ENCODE data around the gene RDH5.
"Not testable (repeated sequence)": the region's sequence is repeated elsewhere in the genome, so short reads cannot be mapped to it uniquely, and the experiment has no call there.

Gene RDH5

GRCh38 chr12:55745361-55746173 lies 25.4 kb downstream of the RDH5 start:
- no peak for DNase-seq (ENCODE audit: low read depth in 2 of 2)

DNA sequence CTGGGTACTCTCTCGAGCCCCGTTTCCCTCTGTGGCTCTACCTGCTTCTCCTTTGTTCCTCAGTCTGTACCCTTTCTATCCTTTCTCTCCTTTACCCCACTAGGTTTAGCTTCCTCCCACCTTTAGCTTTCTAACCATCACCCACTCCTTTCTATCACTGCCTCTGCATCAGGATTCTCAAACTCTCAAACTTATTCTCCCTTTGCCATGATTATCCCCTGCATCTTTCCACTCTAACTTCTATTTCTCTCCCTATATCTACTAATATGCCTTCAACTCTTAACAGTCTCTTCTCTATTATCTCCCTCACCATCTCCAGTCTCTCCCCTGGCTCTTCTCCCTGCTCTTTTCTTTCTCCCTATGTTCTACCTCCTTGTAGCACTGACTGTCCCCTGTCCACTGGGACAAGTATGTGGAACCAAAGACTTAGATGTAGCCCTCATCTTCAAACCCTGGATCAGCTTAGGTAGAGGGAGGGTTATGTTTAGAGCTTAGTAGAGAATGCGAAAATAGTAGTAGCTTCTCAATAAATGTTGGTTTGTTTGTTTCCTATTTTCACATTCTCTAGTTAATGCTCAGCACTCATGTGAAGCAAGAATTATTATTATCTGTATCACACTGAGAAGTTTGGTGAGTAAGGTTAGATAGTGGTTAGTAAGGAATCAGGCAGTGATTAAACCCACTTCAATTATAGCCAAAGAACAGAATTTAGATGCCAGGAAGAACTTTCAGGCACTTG lies 26.1 kb downstream of the RDH5 start:
- no peak for DNase-seq (ENCODE audit: low read depth in 2 of 2)

DNA sequence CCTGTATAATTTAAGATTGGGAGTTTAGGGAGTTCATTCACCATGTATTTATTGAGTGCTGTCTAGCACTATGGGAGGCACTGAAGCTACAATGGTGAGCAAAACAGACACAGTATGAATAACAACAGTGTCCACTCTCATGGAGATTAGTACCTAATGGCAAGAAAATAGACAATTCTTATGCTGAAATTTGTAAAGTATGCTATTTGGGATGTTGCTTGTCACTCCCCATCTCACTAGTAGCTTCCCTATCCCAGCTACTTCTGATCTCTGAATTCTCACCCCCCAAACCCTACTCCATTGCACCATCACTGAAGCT lies 26.7 kb downstream of the RDH5 start:
- no peak for DNase-seq (ENCODE audit: low read depth in 2 of 2)

GRCh38 chr12:55748230-55748993 lies 28.2 kb downstream of the RDH5 start:
- no peak for DNase-seq (ENCODE audit: low read depth in 2 of 2)

DNA sequence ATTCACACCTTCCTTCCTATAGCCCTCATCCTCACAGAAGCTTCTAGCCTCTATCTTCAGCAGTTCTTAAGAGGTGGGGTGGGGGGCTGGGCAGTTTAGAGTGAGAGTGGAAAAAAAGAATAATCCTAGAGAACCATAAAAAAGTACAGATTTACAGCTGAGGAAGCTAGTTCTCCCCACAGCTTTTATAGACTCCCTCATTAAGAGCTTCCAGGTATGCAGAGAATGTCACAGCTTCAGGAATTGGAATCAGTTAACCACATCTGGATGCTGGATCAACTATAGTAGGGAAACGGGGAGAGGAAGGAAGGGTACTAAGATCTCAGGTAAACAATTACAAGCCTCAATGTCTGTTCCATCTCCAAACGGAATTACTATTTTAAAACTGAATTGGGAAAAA lies 35.1 kb downstream of the RDH5 start:
- DNase-seq (ENCODE audit: low read depth in 2 of 2) = no peak

GRCh38 chr12:55757701-55758100 lies 37.5 kb downstream of the RDH5 start:
- no peak for DNase-seq (ENCODE audit: low read depth in 2 of 2)

GRCh38 chr12:55758575-55758974 lies 38.4 kb downstream of the RDH5 start:
- not testable (repeated sequence) for DNase-seq (ENCODE audit: low read depth in 2 of 2)

GRCh38 chr12:55760663-55761062 lies 40.5 kb downstream of the RDH5 start:
- DNase-seq (ENCODE audit: low read depth in 2 of 2) = no peak

DNA sequence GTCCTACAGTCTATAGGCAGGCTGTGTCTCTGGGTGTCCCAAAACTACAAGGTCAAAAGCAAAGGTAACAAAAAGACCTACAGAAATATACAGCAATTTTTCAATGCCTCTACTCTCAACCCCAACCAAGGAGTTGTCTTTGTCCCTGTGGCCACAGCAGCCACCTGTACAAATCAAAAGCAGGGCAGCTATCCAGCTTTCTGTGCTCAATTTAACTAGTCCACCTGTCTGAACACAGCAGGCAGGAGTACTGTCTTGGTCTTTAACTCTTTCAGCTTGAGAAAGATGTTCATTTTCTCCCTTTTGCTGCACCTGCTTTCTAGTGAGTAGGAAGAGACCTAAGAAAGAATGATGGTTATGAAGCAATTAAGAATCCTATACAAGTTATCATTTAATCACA lies 42.5 kb downstream of the RDH5 start:
- no peak for DNase-seq (ENCODE audit: low read depth in 2 of 2)

GRCh38 chr12:55765736-55766290 lies 45.6 kb downstream of the RDH5 start:
- no peak for DNase-seq (ENCODE audit: low read depth in 2 of 2)

GRCh38 chr12:55767156-55767555 lies 47.0 kb downstream of the RDH5 start:
- DNase-seq (ENCODE audit: low read depth in 2 of 2) = no peak

DNA sequence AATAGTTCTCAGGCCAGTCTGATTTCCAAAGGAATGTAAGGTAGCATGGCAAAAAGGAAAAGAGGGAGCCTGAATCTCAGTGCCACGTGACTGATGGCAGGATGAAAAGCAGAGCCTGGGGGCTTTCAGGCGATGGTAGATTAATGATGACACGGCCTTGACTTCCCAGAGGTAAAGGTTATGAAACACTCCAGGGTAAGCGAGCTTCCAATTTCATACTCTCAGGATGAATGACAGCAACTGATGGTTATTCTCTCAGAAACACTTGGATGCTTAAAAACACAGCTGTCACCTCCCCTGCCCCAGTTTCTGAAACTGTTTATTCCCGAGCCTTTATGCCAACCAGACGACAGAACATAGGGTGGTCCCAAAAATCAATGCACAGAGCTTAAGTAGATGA lies 51.5 kb downstream of the RDH5 start:
- DNase-seq (ENCODE audit: low read depth in 2 of 2) = no peak
